Muscle of arm (tissue), 12 donors: ENCODE results near the gene DPP8. TPM values are rescaled to one million over a fixed set of nuclear protein-coding genes. Genes with fewer than 3 reads are reported as not detected.
A peak's percentile ranks its signal among the peaks of the same experiment; 100 is the strongest.
"Not testable (repeated sequence)": the region's sequence is repeated elsewhere in the genome, so short reads cannot be mapped to it uniquely, and the experiment has no call there.

Source experiments
- DNase-seq: peaks from one replicate; pipeline ENCODE4 v3.0.0-alpha.2; 2013
- polyA plus RNA-seq, 12 donors: library from polyadenylated mRNA; unstranded; fragments of 120-200 nt; gene quantifications; one replicate each; pipeline ENCODE4 v1.2.1, GENCODE V29; 2013; ENCODE audit not compliant: insufficient read length in 12 of 12

The DPP8 gene
- polyA plus RNA-seq, 12 donors: 19.7 to 30.8 (median 23.5) TPM; not detected in 1

DNA sequence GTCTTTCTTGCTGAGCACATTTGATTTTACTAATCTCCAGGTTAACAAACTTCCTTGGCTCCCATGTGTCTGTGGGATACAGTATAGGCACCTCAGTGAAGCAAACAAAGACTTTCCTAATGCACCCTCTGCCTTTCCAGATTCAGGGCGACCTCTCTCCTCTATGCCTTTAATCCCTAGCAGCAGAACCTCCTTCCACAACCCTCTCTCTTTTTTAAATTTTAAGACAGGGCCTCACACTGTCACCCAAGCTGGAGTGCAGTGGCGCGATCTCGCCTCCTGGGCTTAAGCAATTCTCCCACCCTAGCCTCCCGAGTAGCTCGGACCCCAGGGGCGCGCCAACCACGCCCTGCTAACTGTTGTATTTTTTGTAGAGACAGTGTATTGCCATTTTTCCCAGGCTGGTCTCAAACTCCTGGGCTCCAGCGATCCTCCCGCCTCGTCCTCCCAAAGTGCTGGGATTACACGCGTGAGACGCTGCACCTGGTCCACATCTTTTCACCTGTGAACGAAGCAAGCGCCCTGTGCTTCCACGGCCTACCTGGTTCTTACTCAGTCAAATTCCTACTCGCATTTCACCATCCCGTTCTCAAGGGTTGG lies 11.1 kb upstream of the DPP8 start:
- DNase-seq: no peak

DNA sequence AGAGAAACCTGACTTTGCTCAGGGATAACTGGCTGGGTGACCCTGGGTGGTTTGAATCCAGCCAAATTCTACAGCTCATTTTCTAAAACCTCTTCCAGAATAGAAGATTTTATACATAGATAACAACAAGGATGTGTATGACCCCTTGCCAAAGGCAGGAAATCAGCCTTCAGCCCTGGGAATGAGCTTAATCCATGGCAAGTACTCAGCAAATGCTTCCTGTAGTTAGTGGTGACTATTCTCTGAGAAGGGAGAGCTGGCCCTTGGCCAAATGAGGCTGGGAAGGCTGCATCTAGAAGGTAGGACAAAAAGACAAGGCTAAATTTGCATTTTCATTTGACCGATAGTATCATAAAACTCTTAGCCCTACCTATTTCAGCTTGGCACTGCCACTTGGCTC lies 8.1 kb upstream of the DPP8 start:
- no peak for DNase-seq

GRCh38 chr15:65524226-65524625 lies 6.7 kb upstream of the DPP8 start:
- no peak for DNase-seq

DNA sequence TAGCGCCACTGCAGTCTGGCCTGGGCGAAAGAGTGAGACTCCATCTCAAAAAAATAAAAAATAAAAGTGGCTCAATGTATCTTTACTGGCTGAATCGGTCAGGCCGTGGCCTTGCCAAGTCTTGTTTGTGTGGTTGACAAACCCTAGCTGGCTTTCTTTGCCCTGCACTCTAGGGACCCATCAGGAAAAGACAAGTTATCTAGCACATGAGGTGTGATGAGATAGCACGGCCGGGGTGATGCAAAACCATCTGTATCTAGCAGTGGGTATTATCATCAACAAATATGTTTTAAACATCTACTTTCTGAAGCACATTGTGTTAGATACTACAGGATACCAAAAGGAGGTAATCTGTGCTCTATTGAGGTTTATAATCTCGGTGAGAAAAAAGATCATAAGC lies 3.9 kb upstream of the DPP8 start:
- no peak for DNase-seq

DNA sequence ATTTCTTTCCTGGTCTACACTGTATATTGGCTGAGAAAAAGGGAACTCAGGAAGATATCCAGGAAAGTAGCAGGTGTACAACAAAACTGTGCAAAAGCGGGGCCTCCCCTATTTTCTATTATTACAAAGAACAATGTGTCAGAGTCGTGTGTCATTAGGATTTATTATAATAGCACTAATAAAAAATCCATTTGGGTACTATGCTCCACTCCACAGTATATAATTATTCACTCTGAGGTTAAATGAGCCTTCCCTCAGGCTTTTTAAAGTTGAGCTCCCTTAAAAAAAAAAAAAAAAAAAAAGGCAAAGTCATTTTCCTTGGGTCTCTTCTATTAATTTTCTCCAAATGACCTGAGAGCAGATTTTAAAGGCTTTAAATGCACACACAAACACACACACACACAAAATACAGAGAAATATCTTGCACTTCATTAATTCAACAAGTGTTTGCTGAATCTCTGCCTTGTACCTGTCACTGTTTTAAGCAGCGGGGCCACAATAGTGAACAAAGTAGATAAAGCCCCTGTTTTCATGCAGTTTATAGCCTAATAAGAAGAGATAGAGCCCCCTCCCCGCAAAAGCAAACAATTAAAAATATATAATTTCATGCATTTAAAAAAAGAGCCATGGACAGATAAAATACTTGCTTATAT lies 1.3 kb upstream of the DPP8 start:
- no peak for DNase-seq

DNA sequence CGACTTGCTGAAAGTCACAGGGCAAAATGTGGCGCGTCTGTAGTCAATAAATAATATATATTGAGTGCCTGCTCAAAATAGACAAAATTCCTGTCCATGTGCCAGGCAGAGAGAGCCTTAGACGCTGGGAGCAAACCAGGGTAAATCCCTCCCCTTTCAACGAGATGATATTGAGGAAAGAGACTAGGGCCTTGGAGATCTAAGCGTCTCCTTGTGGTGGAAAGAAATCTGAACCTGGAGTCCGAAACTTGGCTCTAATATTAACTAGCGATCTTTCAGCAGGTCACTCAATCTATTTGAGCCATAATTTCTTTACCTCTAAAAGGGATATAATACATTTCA lies 348 bp upstream of the DPP8 start:
- no peak for DNase-seq

- peak; percentile 73 for DNase-seq
Observed at GRCh38 chr15:65512807-65513416, 4.6 kb downstream of the DPP8 start.

- no peak for DNase-seq
Observed at GRCh38 chr15:65512189-65512588, 5.3 kb downstream of the DPP8 start.

DNA sequence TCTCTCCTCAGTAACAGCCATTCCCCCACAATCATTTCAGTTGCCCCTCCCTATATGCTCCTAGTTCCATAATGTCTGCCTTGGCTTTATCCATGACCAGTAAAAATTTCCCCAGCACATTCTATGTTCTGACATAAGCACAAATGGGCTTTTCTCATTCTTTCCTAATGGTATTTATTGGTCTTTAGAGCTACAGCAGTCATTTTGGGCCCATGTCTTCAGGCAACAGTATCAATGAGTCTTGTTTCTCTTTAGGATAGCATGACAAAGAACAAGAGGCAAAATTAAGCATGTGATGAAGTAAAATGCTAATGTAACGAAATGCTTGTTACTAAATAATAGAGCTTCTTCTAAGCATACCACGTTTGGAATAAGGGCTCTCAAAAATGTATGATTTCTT lies 8.2 kb downstream of the DPP8 start:
- DNase-seq: no peak

DNA sequence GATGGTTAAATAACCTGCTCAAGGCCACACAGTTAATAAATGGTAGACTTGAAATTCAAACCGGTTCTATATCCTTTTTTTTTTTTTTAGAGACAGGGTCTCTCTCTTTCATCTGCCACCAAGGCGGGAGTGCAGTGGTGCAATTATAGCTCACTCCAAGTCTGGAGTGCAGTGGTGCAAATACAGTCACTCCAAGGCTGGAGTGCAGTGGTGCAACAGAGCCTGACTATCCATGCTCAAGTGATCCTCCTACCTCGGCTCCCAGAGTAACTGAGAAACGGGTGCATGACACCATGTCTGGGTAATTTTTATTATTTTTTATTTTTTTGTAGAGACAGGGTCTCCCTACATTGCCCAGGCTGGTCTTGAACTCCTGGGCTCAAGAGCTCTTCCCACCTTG lies 23.4 kb downstream of the DPP8 start:
- DNase-seq: no peak

GRCh38 chr15:65484876-65485275 lies 32.6 kb downstream of the DPP8 start:
- DNase-seq: no peak

- no peak for DNase-seq
Observed at GRCh38 chr15:65476903-65477302, 40.6 kb downstream of the DPP8 start.

DNA sequence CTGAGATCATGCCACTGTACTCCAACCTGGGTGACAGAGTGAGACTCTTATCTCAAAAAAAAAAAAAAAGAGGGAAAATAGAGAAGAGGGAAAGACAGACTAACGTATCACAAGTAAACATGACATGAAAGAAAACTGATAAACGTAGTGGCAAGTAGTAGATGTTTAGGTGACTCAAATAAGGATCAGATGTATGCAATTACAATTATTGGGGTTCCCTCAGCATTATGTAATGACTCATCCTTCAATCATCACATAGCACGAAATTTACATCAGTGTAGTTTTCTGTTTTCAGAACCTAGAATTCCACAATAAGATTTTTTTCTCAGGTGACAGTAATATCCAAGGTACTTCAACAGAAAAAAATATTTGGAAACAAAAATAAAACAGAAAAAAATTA lies 46.6 kb downstream of the DPP8 start:
- DNase-seq: no peak

DNA sequence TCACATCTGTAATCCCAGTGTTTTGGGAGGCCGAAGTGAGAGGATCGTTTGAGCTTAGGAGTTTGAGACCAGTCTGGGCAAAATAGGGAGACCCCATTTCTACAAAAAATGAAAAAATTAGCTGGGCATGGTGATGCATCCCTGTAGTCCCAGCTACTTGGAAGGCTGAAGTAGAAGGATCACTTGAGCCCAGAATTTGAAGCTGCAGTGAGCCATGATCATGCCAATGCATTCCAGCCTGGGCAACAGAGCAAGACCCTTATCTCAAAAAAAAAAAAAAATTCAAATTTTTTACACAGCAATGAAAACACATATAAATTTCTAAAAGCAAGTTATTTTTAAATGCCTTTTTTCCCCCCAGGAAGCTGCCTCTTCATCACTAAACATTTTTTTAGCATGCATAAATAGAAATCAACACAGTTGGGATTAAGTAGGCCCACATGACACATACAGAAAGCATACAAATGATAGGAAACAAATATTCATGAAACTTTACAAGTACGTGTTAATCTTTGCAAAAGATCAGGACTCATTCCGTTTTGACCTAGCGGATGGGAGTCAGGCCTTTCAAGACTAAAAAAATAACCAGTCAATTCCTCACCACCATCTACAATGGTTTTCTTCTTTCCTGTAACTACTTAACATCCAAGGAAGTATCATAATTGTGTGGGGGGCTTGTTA lies 49.1 kb downstream of the DPP8 start:
- no peak for DNase-seq

DNA sequence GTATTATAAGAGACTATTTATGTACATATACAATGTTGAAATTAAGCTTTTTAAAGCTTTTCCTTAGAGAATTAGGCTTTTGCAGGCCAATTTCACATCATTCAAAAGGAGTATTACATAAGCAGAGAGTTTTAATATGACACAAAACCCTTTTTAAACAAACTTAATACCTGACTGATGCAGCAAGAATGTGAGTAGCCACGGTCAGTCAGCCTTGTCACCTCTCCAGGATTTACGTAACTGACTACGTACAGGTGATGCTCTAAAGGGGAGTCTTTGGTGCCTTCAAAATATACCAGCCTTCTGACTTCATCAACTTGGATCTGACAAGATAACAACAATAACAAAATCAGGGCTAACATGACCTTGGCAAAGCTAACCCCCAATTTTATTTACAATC lies 50.6 kb downstream of the DPP8 start:
- DNase-seq: no peak

GRCh38 chr15:65463096-65463495 lies 54.4 kb downstream of the DPP8 start:
- not testable (repeated sequence) for DNase-seq

- DNase-seq: no peak
Observed at GRCh38 chr15:65460741-65461347, 56.6 kb downstream of the DPP8 start.

DNA sequence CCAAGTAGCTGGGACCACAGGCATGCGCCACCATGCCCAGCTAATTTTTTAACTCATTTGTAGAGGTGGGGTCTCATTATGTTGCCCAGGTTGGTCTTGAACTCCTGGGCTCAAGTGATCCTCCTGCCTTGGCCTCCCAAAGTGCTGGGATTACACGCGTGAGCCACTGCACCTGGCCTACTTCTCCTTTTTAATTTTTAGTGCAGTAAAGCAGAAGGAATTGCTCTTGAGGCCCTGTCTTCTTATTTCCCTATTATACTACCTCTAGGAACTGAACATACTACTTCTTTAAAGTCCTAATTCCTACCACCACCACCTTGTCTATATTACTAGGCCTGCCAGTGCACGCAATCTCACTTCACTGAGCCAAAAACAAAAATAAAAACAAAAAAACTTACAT lies 62.2 kb downstream of the DPP8 start:
- not testable (repeated sequence) for DNase-seq

- no peak for DNase-seq
Observed at GRCh38 chr15:65451989-65452388, 65.5 kb downstream of the DPP8 start.

DNA sequence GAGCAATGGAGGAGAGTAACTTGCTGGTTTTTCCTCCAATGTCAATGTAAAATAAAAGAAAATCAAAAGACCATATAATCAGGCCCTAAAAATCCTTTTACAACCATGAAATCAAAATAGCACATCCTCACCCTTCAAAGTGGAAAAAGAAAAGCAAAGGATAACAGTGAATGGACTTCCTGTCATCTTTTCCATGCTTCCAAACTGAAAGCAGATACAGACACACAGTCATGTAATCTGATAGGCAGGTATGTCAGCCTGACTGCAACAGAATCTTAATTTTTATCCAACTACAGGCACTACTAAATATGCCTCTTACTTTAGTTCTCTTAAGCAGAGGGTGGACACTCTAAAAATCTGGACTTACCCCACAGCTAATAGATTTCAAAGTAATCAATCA lies 66.9 kb downstream of the DPP8 start:
- DNase-seq: no peak

DNA sequence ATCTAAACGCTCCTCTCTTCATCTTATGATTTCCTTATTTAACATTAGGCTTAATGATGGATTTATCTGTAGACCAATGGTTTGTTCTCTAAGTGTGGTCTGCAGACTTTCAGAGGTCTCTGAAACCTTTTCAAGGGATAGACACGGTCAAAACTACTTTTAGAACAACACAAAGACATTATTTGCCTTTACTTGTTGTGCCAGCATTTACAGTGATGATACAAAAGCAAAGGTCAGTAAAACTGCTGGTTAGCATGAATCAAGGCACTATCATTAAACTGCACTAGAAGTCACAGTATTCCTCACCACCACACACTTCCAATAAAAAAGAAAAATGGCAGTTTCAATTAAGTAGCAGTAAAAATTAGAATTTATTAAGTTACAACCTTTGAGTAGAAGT lies 70.3 kb downstream of the DPP8 start:
- no peak for DNase-seq

- no peak for DNase-seq
Observed at GRCh38 chr15:65434201-65434600, 83.3 kb downstream of the DPP8 start.

GRCh38 chr15:65431731-65432130 lies 85.8 kb downstream of the DPP8 start:
- no peak for DNase-seq
